Measurements from ENCODE around the gene GET4. TPM values are rescaled to one million over a fixed set of nuclear protein-coding genes. Genes with fewer than 3 reads are reported as not detected.

The GET4 gene
- total RNA-seq, 1 experiment from 2014 or later: 44.8 TPM

DNA sequence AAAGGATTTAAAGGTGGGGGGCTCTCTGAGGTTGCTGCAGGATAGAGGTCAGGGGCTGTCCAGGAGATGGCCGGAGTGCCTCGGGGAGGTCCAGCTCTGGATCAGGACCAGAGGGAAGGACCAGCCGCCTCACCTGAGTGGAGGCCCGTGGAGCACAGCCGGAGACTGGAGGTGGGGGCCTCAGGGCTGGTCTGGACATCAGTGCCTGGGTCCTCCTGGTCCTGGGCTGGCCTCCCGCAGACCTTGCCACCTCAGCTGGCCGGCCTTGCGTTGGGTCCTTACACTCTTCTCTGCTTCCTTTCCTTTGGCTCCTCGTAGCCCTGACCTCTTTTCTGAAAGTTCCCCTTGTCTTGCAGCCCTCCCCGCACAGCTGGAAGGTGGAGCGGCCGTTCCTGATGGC lies 42.1 kb upstream of the GET4 start:
- no peaks in the 10 kb centered on the region for H3K9me2 ChIP-seq (ENCODE audit: insufficient read depth)
- peaks cover 39 to 71% of the 10 kb centered on the region in 2 experiments for H3K4me1 ChIP-seq (ENCODE audit: control insufficient read depth in 1 of 2, insufficient read depth in 2 of 2, low read length in 2 of 2)
- ChIA-PET CTCF (no interaction called here), RAD21 (ENCODE audit: low non-redundant PET in 1 of 2, low total read pairs in 2 of 2, uncharacterized antibody in 2 of 2, unreplicated experiment in 2 of 2) (no interaction called here), POLR2A (no interaction called here)
- no peak for DNase-seq (ENCODE audit: low read depth, low spot score)
- intact Hi-C loops (cut with micrococcal nuclease): no loop called here
- TF ChIP-seq POLR2AphosphoS5 (IDR thresholded peaks at IDR 0.05; ENCODE audit: low read depth, low read length) (no peak), EZH2 (IDR thresholded peaks at IDR 0.05) (no peak), SRF (IDR thresholded peaks at IDR 0.05; ENCODE audit: low read depth) (no peak), EGR1 (IDR thresholded peaks at IDR 0.05; ENCODE audit: low read depth) (no peak), SP1 (IDR thresholded peaks at IDR 0.05; ENCODE audit: low read depth) (no peak)
- TF ChIP-seq, protein P1, sequence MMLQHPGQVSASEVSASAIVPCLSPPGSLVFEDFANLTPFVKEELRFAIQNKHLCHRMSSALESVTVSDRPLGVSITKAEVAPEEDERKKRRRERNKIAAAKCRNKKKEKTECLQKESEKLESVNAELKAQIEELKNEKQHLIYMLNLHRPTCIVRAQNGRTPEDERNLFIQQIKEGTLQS (IDR thresholded peaks at IDR 0.05): no peak
- H3K9me3 ChIP-seq (ENCODE audit: control insufficient read depth in 1 of 2, insufficient read depth in 1 of 2, low read depth in 1 of 2, low read length in 2 of 2): no peaks in the 10 kb centered on the region
- H3K9ac ChIP-seq (ENCODE audit: low read length): peak overlapping the region; percentile 75; the same call in 1 of the 2 replicates
- H3K4me3 ChIP-seq (replicated peaks in 1 of 2; ENCODE audit: low read depth in 1 of 2, low read length in 2 of 2): no peak overlapping the region
- ATAC-seq: no peak
- no peak overlapping the region for H3K4me2 ChIP-seq (ENCODE audit: low read length)
- H2AFZ ChIP-seq (ENCODE audit: low read depth, low read length, poor library complexity, severe bottlenecking): no peak overlapping the region
- no TSS peak for BruUV-seq (replicated peaks)
- H3K27me3 ChIP-seq (ENCODE audit: insufficient read depth, low read length): no peaks in the 10 kb centered on the region
- H3K36me3 ChIP-seq (ENCODE audit: control insufficient read depth in 1 of 2, insufficient read depth in 2 of 2, low read length in 2 of 2): peaks cover 0 to 11% of the 10 kb centered on the region in 2 experiments; a peak in 1 of 4 replicates
- no peaks in the 10 kb centered on the region for H4K20me1 ChIP-seq (ENCODE audit: insufficient read depth)
- peak overlapping the region; percentile 98; the same call in 1 of the 2 replicates for H3K27ac ChIP-seq (ENCODE audit: low read depth, low read length)
- H3K79me2 ChIP-seq (ENCODE audit: insufficient read depth, low read length): peaks cover 93% of the 10 kb centered on the region

DNA sequence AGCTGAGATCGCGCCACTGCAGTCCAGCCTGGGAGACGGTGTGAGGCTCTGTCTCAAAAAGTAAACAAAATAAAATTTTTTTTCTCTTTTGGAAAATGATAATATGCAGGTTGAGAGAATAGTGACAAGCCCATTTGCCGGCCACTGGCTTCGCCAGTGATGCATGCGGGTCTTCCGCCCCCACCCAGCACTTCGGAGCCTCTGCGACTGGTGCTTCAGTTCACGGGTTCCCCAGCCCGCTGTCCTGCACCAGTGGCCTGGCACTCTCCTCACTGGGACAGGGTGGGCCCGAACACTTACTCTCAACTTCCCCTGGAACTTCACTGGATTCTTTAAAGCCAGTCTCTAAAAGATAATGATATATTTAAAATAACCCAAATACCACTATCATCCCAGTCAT lies 41.3 kb upstream of the GET4 start:
- no peak overlapping the region for H3K27ac ChIP-seq (ENCODE audit: low read depth, low read length)
- ATAC-seq (no peak), DNase-seq (ENCODE audit: low read depth, low spot score) (no peak)
- no peaks in the 10 kb centered on the region for H3K27me3 ChIP-seq (ENCODE audit: insufficient read depth, low read length)
- H3K9ac ChIP-seq (ENCODE audit: low read length): no peak overlapping the region
- no peak overlapping the region for H2AFZ ChIP-seq (ENCODE audit: low read depth, low read length, poor library complexity, severe bottlenecking)
- peaks cover 31 to 65% of the 10 kb centered on the region in 2 experiments for H3K4me1 ChIP-seq (ENCODE audit: control insufficient read depth in 1 of 2, insufficient read depth in 2 of 2, low read length in 2 of 2)
- no TSS peak for BruUV-seq (replicated peaks)
- ChIA-PET RAD21 (ENCODE audit: low non-redundant PET in 1 of 2, low total read pairs in 2 of 2, uncharacterized antibody in 2 of 2, unreplicated experiment in 2 of 2) (no interaction called here), CTCF (no interaction called here), POLR2A (no interaction called here)
- peaks cover 2 to 15% of the 10 kb centered on the region in 2 experiments; a peak in 1 of 4 replicates for H3K36me3 ChIP-seq (ENCODE audit: control insufficient read depth in 1 of 2, insufficient read depth in 2 of 2, low read length in 2 of 2)
- H3K9me3 ChIP-seq (ENCODE audit: control insufficient read depth in 1 of 2, insufficient read depth in 1 of 2, low read depth in 1 of 2, low read length in 2 of 2): no peaks in the 10 kb centered on the region
- H3K4me3 ChIP-seq (replicated peaks in 1 of 2; ENCODE audit: low read depth in 1 of 2, low read length in 2 of 2): no peak overlapping the region
- H3K4me2 ChIP-seq (ENCODE audit: low read length): no peak overlapping the region
- peaks cover 90% of the 10 kb centered on the region for H3K79me2 ChIP-seq (ENCODE audit: insufficient read depth, low read length)
- intact Hi-C loops (cut with micrococcal nuclease): no loop called here
- no peaks in the 10 kb centered on the region for H3K9me2 ChIP-seq (ENCODE audit: insufficient read depth)
- H4K20me1 ChIP-seq (ENCODE audit: insufficient read depth): no peaks in the 10 kb centered on the region
- TF ChIP-seq SP1 (IDR thresholded peaks at IDR 0.05; ENCODE audit: low read depth) (no peak), ELF1 (IDR thresholded peaks at IDR 0.05; ENCODE audit: borderline replicate concordance, low read depth) (no peak), ZFX (IDR thresholded peaks at IDR 0.05) (no peak), RAD21 (IDR thresholded peaks at IDR 0.05; ENCODE audit: low read depth) (no peak), SIN3A (IDR thresholded peaks at IDR 0.05; ENCODE audit: low read depth) (no peak), YY1 (IDR thresholded peaks at IDR 0.05; ENCODE audit: extremely low read depth, insufficient replicate concordance, low read depth, low read length) (no peak), CEBPB (IDR thresholded peaks at IDR 0.05; ENCODE audit: low read depth) (no peak), EGR1 (IDR thresholded peaks at IDR 0.05; ENCODE audit: low read depth) (no peak), TCF7L2 (IDR thresholded peaks at IDR 0.05; ENCODE audit: borderline replicate concordance, extremely low read depth, insufficient read depth, insufficient read length) (no peak), EZH2phosphoT487 (IDR thresholded peaks at IDR 0.05; ENCODE audit: borderline replicate concordance) (no peak)
- TF ChIP-seq, protein P1 (IDR thresholded peaks at IDR 0.05): no peak
- TF ChIP-seq, protein P2, sequence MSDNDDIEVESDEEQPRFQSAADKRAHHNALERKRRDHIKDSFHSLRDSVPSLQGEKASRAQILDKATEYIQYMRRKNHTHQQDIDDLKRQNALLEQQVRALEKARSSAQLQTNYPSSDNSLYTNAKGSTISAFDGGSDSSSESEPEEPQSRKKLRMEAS (IDR thresholded peaks at IDR 0.05): no peak
- TF ChIP-seq, protein P3, sequence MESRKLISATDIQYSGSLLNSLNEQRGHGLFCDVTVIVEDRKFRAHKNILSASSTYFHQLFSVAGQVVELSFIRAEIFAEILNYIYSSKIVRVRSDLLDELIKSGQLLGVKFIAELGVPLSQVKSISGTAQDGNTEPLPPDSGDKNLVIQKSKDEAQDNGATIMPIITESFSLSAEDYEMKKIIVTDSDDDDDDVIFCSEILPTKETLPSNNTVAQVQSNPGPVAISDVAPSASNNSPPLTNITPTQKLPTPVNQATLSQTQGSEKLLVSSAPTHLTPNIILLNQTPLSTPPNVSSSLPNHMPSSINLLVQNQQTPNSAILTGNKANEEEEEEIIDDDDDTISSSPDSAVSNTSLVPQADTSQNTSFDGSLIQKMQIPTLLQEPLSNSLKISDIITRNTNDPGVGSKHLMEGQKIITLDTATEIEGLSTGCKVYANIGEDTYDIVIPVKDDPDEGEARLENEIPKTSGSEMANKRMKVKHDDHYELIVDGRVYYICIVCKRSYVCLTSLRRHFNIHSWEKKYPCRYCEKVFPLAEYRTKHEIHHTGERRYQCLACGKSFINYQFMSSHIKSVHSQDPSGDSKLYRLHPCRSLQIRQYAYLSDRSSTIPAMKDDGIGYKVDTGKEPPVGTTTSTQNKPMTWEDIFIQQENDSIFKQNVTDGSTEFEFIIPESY (IDR thresholded peaks at IDR 0.05; ENCODE audit: extremely low read depth, insufficient replicate concordance, low read length): no peak
- TF ChIP-seq, protein P4, sequence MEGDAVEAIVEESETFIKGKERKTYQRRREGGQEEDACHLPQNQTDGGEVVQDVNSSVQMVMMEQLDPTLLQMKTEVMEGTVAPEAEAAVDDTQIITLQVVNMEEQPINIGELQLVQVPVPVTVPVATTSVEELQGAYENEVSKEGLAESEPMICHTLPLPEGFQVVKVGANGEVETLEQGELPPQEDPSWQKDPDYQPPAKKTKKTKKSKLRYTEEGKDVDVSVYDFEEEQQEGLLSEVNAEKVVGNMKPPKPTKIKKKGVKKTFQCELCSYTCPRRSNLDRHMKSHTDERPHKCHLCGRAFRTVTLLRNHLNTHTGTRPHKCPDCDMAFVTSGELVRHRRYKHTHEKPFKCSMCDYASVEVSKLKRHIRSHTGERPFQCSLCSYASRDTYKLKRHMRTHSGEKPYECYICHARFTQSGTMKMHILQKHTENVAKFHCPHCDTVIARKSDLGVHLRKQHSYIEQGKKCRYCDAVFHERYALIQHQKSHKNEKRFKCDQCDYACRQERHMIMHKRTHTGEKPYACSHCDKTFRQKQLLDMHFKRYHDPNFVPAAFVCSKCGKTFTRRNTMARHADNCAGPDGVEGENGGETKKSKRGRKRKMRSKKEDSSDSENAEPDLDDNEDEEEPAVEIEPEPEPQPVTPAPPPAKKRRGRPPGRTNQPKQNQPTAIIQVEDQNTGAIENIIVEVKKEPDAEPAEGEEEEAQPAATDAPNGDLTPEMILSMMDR (IDR thresholded peaks at IDR 0.05 in 2 of 3, conservative IDR thresholded peaks at IDR 0.05 in 1 of 3; ENCODE audit: borderline replicate concordance in 1 of 3, insufficient read depth in 1 of 3, low read depth in 2 of 3, low read length in 2 of 3): no peak
